Measurements from ENCODE around the gene RALGAPA2. TPM values are rescaled to one million over a fixed set of nuclear protein-coding genes. Genes with fewer than 3 reads are reported as not detected.
A peak's percentile ranks its signal among the peaks of the same experiment; 100 is the strongest.

RALGAPA2 gene
- polyA plus RNA-seq, 1 donor from 2014 or later = 21.8 TPM

DNA sequence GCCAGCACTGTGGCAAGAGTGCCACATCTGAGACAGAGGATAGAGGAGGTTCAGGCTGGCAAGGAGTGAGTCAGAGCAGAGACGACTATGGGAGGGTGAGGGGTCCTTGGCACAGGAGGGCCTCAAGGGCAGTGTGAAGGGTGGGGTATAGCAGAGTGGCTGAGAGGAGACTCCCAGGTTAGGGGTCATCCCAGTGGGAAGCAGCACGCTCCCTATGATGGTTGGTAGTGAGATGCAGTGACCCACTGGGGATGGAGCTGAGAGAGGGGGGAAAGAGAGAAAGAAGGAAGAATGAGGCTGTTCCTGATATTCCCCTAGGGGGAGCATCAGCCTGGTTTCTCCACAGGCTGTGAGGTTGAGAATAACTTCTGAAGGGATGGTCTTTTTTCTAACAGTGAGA, 247.2 kb downstream of the RALGAPA2 start:
- Histone ChIP-seq H3K4me3 (ENCODE audit: low read length) (no peak overlapping the region), H3F3A (ENCODE audit: insufficient read depth, low read length, poor library complexity, severe bottlenecking) (no peaks in the 10 kb centered on the region), H3K9ac (ENCODE audit: low read length) (no peak overlapping the region), H3K27ac (ENCODE audit: low read length) (no peak overlapping the region), H3K79me2 (replicated peaks; ENCODE audit: insufficient read depth, low read length) (no peaks in the 10 kb centered on the region), H3K9me3 (ENCODE audit: low read length) (no peaks in the 10 kb centered on the region), H3K4me2 (ENCODE audit: low read length) (no peak overlapping the region), H4K20me1 (ENCODE audit: insufficient read depth) (no peaks in the 10 kb centered on the region), H3K36me3 (ENCODE audit: insufficient read depth, low read length) (no peaks in the 10 kb centered on the region), H2AFZ (ENCODE audit: low read depth, low read length) (no peak overlapping the region), H3K27me3 (ENCODE audit: insufficient read depth, low read depth, low read length) (no peaks in the 10 kb centered on the region), H3K9me2 (ENCODE audit: insufficient read depth, low read length) (no peaks in the 10 kb centered on the region)
- TF ChIP-seq, protein P1, sequence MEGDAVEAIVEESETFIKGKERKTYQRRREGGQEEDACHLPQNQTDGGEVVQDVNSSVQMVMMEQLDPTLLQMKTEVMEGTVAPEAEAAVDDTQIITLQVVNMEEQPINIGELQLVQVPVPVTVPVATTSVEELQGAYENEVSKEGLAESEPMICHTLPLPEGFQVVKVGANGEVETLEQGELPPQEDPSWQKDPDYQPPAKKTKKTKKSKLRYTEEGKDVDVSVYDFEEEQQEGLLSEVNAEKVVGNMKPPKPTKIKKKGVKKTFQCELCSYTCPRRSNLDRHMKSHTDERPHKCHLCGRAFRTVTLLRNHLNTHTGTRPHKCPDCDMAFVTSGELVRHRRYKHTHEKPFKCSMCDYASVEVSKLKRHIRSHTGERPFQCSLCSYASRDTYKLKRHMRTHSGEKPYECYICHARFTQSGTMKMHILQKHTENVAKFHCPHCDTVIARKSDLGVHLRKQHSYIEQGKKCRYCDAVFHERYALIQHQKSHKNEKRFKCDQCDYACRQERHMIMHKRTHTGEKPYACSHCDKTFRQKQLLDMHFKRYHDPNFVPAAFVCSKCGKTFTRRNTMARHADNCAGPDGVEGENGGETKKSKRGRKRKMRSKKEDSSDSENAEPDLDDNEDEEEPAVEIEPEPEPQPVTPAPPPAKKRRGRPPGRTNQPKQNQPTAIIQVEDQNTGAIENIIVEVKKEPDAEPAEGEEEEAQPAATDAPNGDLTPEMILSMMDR (IDR thresholded peaks at IDR 0.05; ENCODE audit: poor library complexity, severe bottlenecking) = peak; percentile 19
- TF ChIP-seq SMC3 (conservative IDR thresholded peaks at IDR 0.05; ENCODE audit: poor library complexity) (no peak), EP300 (conservative IDR thresholded peaks at IDR 0.05; ENCODE audit: poor library complexity, severe bottlenecking) (no peak)
- TF ChIP-seq, protein P2, sequence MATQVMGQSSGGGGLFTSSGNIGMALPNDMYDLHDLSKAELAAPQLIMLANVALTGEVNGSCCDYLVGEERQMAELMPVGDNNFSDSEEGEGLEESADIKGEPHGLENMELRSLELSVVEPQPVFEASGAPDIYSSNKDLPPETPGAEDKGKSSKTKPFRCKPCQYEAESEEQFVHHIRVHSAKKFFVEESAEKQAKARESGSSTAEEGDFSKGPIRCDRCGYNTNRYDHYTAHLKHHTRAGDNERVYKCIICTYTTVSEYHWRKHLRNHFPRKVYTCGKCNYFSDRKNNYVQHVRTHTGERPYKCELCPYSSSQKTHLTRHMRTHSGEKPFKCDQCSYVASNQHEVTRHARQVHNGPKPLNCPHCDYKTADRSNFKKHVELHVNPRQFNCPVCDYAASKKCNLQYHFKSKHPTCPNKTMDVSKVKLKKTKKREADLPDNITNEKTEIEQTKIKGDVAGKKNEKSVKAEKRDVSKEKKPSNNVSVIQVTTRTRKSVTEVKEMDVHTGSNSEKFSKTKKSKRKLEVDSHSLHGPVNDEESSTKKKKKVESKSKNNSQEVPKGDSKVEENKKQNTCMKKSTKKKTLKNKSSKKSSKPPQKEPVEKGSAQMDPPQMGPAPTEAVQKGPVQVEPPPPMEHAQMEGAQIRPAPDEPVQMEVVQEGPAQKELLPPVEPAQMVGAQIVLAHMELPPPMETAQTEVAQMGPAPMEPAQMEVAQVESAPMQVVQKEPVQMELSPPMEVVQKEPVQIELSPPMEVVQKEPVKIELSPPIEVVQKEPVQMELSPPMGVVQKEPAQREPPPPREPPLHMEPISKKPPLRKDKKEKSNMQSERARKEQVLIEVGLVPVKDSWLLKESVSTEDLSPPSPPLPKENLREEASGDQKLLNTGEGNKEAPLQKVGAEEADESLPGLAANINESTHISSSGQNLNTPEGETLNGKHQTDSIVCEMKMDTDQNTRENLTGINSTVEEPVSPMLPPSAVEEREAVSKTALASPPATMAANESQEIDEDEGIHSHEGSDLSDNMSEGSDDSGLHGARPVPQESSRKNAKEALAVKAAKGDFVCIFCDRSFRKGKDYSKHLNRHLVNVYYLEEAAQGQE (IDR thresholded peaks at IDR 0.05; ENCODE audit: borderline replicate concordance) = no peak

DNA sequence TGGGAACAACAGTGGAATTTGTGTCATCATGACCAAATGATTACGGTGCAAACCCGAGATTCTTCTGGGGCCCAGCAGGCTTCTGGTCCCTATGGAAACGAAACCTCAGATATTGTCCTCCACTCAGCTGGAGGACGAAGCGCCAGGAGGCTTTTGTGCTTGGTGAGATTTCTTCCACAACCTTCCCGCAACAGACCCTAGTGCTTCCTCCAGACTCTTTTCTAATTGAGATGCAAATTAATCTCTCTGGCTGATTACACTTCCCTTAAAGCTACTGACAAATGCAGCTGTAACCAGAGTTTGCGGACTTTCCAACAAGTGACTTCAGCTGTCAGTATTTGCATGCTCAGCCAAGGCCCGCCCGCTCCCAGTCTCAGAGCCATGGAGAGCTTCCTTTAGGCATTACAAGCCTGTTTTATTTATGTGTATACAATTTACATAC, 248.5 kb downstream of the RALGAPA2 start:
- Histone ChIP-seq H3K4me2 (ENCODE audit: low read length) (no peak overlapping the region), H3K36me3 (ENCODE audit: insufficient read depth, low read length) (no peaks in the 10 kb centered on the region), H3K27ac (ENCODE audit: low read length) (peak overlapping the region; percentile 16), H3K9ac (ENCODE audit: low read length) (no peak overlapping the region), H3K79me2 (replicated peaks; ENCODE audit: insufficient read depth, low read length) (no peaks in the 10 kb centered on the region), H2AFZ (ENCODE audit: low read depth, low read length) (no peak overlapping the region), H3K4me3 (ENCODE audit: low read length) (peak overlapping the region; percentile 19), H3K9me3 (ENCODE audit: low read length) (no peaks in the 10 kb centered on the region), H3F3A (ENCODE audit: insufficient read depth, low read length, poor library complexity, severe bottlenecking) (no peaks in the 10 kb centered on the region), H3K27me3 (ENCODE audit: insufficient read depth, low read depth, low read length) (no peaks in the 10 kb centered on the region), H4K20me1 (ENCODE audit: insufficient read depth) (no peaks in the 10 kb centered on the region), H3K9me2 (ENCODE audit: insufficient read depth, low read length) (no peaks in the 10 kb centered on the region)
- TF ChIP-seq, protein P1 (IDR thresholded peaks at IDR 0.05; ENCODE audit: poor library complexity, severe bottlenecking) = no peak
- no peak for TF ChIP-seq POLR2AphosphoS5 (IDR thresholded peaks at IDR 0.05)
- TF ChIP-seq MXI1 (conservative IDR thresholded peaks at IDR 0.05; ENCODE audit: poor library complexity, severe bottlenecking) = no peak
- TF ChIP-seq EP300 (conservative IDR thresholded peaks at IDR 0.05; ENCODE audit: poor library complexity, severe bottlenecking) = no peak
- TF ChIP-seq EZH2 (IDR thresholded peaks at IDR 0.05; ENCODE audit: borderline replicate concordance, insufficient read depth, low read length, poor library complexity, severe bottlenecking) = no peak
- TF ChIP-seq SMC3 (conservative IDR thresholded peaks at IDR 0.05; ENCODE audit: poor library complexity) = no peak
- TF ChIP-seq, protein P2 (IDR thresholded peaks at IDR 0.05; ENCODE audit: borderline replicate concordance) = no peak
- TF ChIP-seq TAF1 (IDR thresholded peaks at IDR 0.05; ENCODE audit: low read depth) = no peak
- TF ChIP-seq RAD21 (conservative IDR thresholded peaks at IDR 0.05) = no peak

Measured in neural cell (in vitro differentiated cells).